ENCODE data around the gene JKAMP.

DNA sequence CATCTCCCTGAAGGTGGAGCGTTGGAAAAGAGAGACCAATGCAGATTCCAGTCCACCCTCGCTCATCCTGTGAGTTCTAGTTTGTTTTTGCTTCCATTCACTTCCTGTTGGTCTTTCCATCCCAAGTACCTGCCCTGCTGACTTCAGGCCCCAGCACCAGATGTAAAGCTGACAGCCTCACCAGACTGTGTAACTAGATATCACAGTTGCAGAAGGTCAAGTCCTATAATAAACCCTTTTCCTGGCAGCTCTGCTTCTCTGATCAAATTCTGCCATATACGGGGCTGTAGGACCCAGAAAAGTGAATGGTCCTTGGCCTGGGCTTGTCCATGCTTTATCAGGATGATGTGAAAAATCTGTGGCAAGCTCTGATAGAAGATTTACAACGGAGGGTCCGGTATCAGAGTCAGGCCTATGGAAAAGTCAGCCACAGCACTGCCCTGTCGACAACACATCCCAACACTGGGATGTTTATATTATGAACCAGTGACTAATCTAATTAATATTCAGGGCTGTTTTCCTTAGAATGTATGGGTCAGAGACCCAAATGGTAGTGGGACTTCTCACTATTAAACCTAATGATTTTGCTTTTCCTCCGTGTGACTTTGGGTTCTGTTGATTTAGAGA is 50.2 kb downstream of the JKAMP start:
- TF ChIP-seq, protein P1, sequence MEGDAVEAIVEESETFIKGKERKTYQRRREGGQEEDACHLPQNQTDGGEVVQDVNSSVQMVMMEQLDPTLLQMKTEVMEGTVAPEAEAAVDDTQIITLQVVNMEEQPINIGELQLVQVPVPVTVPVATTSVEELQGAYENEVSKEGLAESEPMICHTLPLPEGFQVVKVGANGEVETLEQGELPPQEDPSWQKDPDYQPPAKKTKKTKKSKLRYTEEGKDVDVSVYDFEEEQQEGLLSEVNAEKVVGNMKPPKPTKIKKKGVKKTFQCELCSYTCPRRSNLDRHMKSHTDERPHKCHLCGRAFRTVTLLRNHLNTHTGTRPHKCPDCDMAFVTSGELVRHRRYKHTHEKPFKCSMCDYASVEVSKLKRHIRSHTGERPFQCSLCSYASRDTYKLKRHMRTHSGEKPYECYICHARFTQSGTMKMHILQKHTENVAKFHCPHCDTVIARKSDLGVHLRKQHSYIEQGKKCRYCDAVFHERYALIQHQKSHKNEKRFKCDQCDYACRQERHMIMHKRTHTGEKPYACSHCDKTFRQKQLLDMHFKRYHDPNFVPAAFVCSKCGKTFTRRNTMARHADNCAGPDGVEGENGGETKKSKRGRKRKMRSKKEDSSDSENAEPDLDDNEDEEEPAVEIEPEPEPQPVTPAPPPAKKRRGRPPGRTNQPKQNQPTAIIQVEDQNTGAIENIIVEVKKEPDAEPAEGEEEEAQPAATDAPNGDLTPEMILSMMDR (IDR thresholded peaks at IDR 0.05; ENCODE audit: extremely low read depth in 1 of 2, insufficient read depth in 1 of 2, low read depth in 1 of 2, low read length in 2 of 2), result no peak
- TF ChIP-seq EZH2 (IDR thresholded peaks at IDR 0.05; ENCODE audit: borderline replicate concordance, low read depth, low read length, severe bottlenecking) (no peak), MYC (IDR thresholded peaks at IDR 0.05; ENCODE audit: low read depth, low read length) (no peak), JUN (IDR thresholded peaks at IDR 0.05; ENCODE audit: borderline replicate concordance, insufficient read depth, insufficient read length, low read depth) (no peak), POLR2AphosphoS5 (IDR thresholded peaks at IDR 0.05; ENCODE audit: insufficient read depth, low read depth, low read length) (no peak), POLR2A (IDR thresholded peaks at IDR 0.05; ENCODE audit: low read depth, low read length) (no peak), FOS (IDR thresholded peaks at IDR 0.05; ENCODE audit: borderline replicate concordance, insufficient read depth, low read length) (no peak)
- TF ChIP-seq, protein P2, sequence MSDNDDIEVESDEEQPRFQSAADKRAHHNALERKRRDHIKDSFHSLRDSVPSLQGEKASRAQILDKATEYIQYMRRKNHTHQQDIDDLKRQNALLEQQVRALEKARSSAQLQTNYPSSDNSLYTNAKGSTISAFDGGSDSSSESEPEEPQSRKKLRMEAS (IDR thresholded peaks at IDR 0.05; ENCODE audit: insufficient read depth, insufficient read length), result no peak

Measured in endothelial cell of umbilical vein (primary cell).